Measurements from ENCODE around the gene DNAI2.

The DNAI2 gene

GRCh38 chr17:74274060-74274708, at the start of gene DNAI2:
DNAI2 (plus strand) TSS chr17:74274234; CDS start chr17:74281818, 7,584 bp downstream.
- DNase-seq, result peak; percentile 23

- no peak for DNase-seq
Observed at GRCh38 chr17:74224959-74225725, 48.9 kb upstream of the DNAI2 start.

GRCh38 chr17:74226252-74226651, 47.8 kb upstream of the DNAI2 start:
- no peak for DNase-seq

- DNase-seq, result no peak
Observed at GRCh38 chr17:74227271-74228080, 46.6 kb upstream of the DNAI2 start.

- no peak for DNase-seq
Observed at GRCh38 chr17:74228306-74228978, 45.6 kb upstream of the DNAI2 start.

- no peak for DNase-seq
Observed at GRCh38 chr17:74230896-74231295, 43.1 kb upstream of the DNAI2 start.

- DNase-seq, result no peak
Observed at GRCh38 chr17:74231928-74232907, 41.8 kb upstream of the DNAI2 start.

- no peak for DNase-seq
Observed at GRCh38 chr17:74233937-74234336, 40.1 kb upstream of the DNAI2 start.

GRCh38 chr17:74234486-74234885, 39.5 kb upstream of the DNAI2 start:
- DNase-seq, result no peak

GRCh38 chr17:74235040-74235581, 38.9 kb upstream of the DNAI2 start:
- DNase-seq, result no peak

- DNase-seq, result no peak
Observed at GRCh38 chr17:74235911-74236371, 38.1 kb upstream of the DNAI2 start.

- no peak for DNase-seq
Observed at GRCh38 chr17:74237321-74237720, 36.7 kb upstream of the DNAI2 start.

GRCh38 chr17:74239172-74239571, 34.9 kb upstream of the DNAI2 start:
- DNase-seq, result no peak

GRCh38 chr17:74240618-74241205, 33.3 kb upstream of the DNAI2 start:
- DNase-seq, result no peak

GRCh38 chr17:74241431-74241830, 32.6 kb upstream of the DNAI2 start:
- no peak for DNase-seq

- no peak for DNase-seq
Observed at GRCh38 chr17:74241847-74242246, 32.2 kb upstream of the DNAI2 start.

GRCh38 chr17:74243013-74243755, 30.9 kb upstream of the DNAI2 start:
- DNase-seq, result no peak

GRCh38 chr17:74244128-74244527, 29.9 kb upstream of the DNAI2 start:
- no peak for DNase-seq

GRCh38 chr17:74244548-74244947, 29.5 kb upstream of the DNAI2 start:
- DNase-seq, result no peak

GRCh38 chr17:74245145-74245831, 28.7 kb upstream of the DNAI2 start:
- no peak for DNase-seq

Data from activated CD4-positive, alpha-beta T cell treated with anti-CD3 and anti-CD28 coated beads, Interleukin-2, amount 50 U/mL, for 1 hour (primary cell).